22Rv1 (cell line): ENCODE results near the gene ASPHD2.

ENCODE experiments used
- CTCF ChIP-seq: fragments of 450-650 bp; IDR thresholded peaks from 2 replicates; pipeline ENCODE4 v1.5.1; 2017; ENCODE audit warnings: mild to moderate bottlenecking
- ZFX ChIP-seq: fragments of 450-650 bp; IDR thresholded peaks from 2 replicates; pipeline ENCODE4 v1.6.1; 2017; ENCODE audit warnings: antibody characterized with exemption, borderline replicate concordance

- TF ChIP-seq CTCF (no peak), ZFX (no peak)
Observed at GRCh38 chr22:26460202-26460601, 31.1 kb downstream of the ASPHD2 start.
